WTC11 (cell line): ENCODE data around the gene ABHD1.

Experiments used
- CBFB ChIP-seq: sonication (generic); formaldehyde crosslinking; IDR thresholded peaks from 2 replicates; pipeline ENCODE4 v1.8.1; 2022; ENCODE audit warnings: mild to moderate bottlenecking, low read depth, missing genetic modification reagents
- CREB1 ChIP-seq: sonication (generic); formaldehyde crosslinking; IDR thresholded peaks from 2 replicates; pipeline ENCODE4 v1.8.0; 2023; ENCODE audit warnings: mild to moderate bottlenecking, missing genetic modification reagents
- ESRRA ChIP-seq: sonication (generic); formaldehyde crosslinking; IDR thresholded peaks from 2 replicates; pipeline ENCODE4 v1.8.1; 2022; ENCODE audit warnings: mild to moderate bottlenecking, missing genetic modification reagents, borderline replicate concordance
- GTF2I ChIP-seq: fragments of 250-450 bp; sonication (Bioruptor Pico); conservative IDR thresholded peaks from 2 replicates; pipeline ENCODE4 v1.4.0; 2021; ENCODE audit warnings: mild to moderate bottlenecking
- NFE2L1 ChIP-seq: sonication (generic); formaldehyde crosslinking; IDR thresholded peaks from 2 replicates; pipeline ENCODE4 v1.8.1; 2023; ENCODE audit warnings: missing genetic modification reagents
- NFYB ChIP-seq: sonication (generic); formaldehyde crosslinking; conservative IDR thresholded peaks from 2 replicates; pipeline ENCODE4 v1.8.0; 2022; ENCODE audit warnings: low read depth, missing genetic modification reagents
- SMAD3 ChIP-seq: sonication (generic); formaldehyde crosslinking; IDR thresholded peaks from 2 replicates; pipeline ENCODE4 v1.8.0; 2022; ENCODE audit warnings: missing genetic modification reagents, mild to moderate bottlenecking, borderline replicate concordance
- TF ChIP-seq, protein P1 (sequence below): fragments of 200-600 bp; IDR thresholded peaks from 2 replicates; pipeline ENCODE4 v1.8.0; 2022; ENCODE audit warnings: antibody characterized with exemption
- TF ChIP-seq, protein P2 (sequence below): sonication (generic); formaldehyde crosslinking; IDR thresholded peaks from 2 replicates; pipeline ENCODE4 v1.8.1; 2023; ENCODE audit warnings: mild to moderate bottlenecking, missing genetic modification reagents
- TF ChIP-seq, protein P3 (sequence below): sonication (generic); formaldehyde crosslinking; IDR thresholded peaks from 2 replicates; pipeline ENCODE4 v1.8.0; 2022; ENCODE audit warnings: mild to moderate bottlenecking, missing genetic modification reagents
- TF ChIP-seq, protein P4 (sequence below): sonication (generic); formaldehyde crosslinking; IDR thresholded peaks from 2 replicates; pipeline ENCODE4 v1.8.1; 2022; ENCODE audit warnings: low read depth, missing genetic modification reagents, borderline replicate concordance

DNA sequence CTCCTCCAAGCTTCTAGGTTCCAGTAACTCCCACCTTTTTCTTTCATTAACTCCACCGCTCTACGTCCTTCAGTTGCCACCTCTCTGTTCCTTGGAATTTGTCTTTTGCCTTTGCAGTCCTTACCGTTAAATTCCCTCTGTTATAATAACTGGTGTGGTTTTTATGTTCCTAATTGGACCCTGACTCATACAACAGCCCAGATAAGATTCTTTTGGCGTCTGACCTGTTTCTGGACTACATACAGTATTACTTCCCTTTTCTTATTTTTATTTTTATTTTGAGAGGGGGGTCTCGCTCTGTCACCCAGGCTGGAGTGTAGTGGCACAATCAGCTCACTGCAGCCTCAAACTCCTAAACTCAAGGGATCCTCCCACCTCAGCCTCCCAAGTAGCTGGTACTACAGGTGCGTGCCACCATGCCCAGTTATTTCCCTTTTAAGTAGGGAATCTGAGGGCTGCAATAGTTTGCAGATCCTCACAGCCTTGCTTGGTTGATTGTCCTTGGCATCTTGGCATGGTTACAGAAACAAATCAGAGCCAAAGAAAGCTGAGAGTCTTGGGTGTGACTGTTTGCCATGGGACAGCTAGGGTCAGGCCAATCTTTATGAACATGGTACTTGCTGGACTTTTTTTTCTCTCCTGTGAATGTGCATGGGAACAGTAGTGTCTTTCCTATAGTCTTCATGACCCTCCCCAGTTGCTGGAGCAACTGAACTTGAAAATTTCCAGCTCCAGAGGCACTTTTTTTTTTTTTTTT, 47.1 kb downstream of the ABHD1 start:
- TF ChIP-seq, protein P1, sequence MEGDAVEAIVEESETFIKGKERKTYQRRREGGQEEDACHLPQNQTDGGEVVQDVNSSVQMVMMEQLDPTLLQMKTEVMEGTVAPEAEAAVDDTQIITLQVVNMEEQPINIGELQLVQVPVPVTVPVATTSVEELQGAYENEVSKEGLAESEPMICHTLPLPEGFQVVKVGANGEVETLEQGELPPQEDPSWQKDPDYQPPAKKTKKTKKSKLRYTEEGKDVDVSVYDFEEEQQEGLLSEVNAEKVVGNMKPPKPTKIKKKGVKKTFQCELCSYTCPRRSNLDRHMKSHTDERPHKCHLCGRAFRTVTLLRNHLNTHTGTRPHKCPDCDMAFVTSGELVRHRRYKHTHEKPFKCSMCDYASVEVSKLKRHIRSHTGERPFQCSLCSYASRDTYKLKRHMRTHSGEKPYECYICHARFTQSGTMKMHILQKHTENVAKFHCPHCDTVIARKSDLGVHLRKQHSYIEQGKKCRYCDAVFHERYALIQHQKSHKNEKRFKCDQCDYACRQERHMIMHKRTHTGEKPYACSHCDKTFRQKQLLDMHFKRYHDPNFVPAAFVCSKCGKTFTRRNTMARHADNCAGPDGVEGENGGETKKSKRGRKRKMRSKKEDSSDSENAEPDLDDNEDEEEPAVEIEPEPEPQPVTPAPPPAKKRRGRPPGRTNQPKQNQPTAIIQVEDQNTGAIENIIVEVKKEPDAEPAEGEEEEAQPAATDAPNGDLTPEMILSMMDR = no peak
- TF ChIP-seq, protein P2, sequence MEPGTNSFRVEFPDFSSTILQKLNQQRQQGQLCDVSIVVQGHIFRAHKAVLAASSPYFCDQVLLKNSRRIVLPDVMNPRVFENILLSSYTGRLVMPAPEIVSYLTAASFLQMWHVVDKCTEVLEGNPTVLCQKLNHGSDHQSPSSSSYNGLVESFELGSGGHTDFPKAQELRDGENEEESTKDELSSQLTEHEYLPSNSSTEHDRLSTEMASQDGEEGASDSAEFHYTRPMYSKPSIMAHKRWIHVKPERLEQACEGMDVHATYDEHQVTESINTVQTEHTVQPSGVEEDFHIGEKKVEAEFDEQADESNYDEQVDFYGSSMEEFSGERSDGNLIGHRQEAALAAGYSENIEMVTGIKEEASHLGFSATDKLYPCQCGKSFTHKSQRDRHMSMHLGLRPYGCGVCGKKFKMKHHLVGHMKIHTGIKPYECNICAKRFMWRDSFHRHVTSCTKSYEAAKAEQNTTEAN = no peak
- TF ChIP-seq NFE2L1 (no peak), CREB1 (CRISPR knock-in tag) (no peak), CBFB (CRISPR knock-in tag) (no peak), SMAD3 (CRISPR knock-in tag) (no peak), ESRRA (no peak), NFYB (CRISPR knock-in tag) (no peak), GTF2I (CRISPR knock-in tag) (no peak)
- TF ChIP-seq, protein P3, sequence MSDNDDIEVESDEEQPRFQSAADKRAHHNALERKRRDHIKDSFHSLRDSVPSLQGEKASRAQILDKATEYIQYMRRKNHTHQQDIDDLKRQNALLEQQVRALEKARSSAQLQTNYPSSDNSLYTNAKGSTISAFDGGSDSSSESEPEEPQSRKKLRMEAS = no peak
- TF ChIP-seq, protein P4, sequence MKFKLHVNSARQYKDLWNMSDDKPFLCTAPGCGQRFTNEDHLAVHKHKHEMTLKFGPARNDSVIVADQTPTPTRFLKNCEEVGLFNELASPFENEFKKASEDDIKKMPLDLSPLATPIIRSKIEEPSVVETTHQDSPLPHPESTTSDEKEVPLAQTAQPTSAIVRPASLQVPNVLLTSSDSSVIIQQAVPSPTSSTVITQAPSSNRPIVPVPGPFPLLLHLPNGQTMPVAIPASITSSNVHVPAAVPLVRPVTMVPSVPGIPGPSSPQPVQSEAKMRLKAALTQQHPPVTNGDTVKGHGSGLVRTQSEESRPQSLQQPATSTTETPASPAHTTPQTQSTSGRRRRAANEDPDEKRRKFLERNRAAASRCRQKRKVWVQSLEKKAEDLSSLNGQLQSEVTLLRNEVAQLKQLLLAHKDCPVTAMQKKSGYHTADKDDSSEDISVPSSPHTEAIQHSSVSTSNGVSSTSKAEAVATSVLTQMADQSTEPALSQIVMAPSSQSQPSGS (CRISPR knock-in tag) = no peak
